ENCODE measurements around the gene CLPTM1L.

CLPTM1L gene, protein sequence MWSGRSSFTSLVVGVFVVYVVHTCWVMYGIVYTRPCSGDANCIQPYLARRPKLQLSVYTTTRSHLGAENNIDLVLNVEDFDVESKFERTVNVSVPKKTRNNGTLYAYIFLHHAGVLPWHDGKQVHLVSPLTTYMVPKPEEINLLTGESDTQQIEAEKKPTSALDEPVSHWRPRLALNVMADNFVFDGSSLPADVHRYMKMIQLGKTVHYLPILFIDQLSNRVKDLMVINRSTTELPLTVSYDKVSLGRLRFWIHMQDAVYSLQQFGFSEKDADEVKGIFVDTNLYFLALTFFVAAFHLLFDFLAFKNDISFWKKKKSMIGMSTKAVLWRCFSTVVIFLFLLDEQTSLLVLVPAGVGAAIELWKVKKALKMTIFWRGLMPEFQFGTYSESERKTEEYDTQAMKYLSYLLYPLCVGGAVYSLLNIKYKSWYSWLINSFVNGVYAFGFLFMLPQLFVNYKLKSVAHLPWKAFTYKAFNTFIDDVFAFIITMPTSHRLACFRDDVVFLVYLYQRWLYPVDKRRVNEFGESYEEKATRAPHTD

DNA sequence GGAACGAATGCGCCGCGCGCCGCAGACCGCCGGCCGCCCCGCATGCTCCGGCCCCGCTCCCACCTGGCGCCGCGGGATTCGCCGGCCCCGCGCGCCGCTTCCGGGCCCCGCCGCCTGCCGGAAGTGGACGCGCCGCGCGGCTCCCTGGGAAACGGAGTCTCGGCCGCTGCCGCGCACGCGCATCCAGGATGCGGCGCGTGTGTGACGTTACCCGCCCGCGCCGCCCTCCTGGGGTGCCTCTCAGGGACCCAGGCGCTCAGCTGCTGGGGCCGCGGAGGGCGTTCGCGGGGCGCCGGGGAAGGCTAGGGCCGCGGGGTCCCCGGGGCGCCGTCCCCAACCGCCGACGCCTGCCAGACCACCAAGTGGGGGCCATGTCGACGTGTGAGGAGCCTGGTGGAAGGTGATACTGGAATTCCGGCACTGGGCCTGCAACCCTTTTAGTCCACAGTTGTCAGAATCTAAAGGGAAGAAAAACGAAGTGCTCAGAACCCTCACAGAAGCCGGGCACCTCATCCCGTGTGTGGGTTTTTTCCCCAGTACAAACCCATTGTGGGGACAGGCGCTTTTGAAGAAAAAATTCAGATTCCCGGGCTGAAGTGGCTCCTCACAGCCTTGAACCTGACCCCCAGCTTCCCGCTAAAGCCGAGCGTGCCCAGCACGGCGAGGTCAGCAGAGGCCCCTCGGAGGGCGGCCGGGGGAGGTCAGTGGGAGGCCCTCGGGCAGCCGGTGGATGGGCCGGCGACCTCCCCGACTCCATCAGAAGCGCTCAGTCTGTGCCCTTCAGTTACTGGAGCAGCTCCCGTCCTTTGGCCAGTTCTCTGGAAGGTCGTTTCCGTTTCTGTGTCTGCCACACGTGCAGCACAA lies at the start of gene CLPTM1L:
CLPTM1L (minus strand) TSS at position 125 of the 864 bp plus-strand sequence. CDS start 258 bp downstream, outside the sequence.
- DNase-seq, result peak in 50 of 51 donors; percentile 27 to 89 (median 72)

DNA sequence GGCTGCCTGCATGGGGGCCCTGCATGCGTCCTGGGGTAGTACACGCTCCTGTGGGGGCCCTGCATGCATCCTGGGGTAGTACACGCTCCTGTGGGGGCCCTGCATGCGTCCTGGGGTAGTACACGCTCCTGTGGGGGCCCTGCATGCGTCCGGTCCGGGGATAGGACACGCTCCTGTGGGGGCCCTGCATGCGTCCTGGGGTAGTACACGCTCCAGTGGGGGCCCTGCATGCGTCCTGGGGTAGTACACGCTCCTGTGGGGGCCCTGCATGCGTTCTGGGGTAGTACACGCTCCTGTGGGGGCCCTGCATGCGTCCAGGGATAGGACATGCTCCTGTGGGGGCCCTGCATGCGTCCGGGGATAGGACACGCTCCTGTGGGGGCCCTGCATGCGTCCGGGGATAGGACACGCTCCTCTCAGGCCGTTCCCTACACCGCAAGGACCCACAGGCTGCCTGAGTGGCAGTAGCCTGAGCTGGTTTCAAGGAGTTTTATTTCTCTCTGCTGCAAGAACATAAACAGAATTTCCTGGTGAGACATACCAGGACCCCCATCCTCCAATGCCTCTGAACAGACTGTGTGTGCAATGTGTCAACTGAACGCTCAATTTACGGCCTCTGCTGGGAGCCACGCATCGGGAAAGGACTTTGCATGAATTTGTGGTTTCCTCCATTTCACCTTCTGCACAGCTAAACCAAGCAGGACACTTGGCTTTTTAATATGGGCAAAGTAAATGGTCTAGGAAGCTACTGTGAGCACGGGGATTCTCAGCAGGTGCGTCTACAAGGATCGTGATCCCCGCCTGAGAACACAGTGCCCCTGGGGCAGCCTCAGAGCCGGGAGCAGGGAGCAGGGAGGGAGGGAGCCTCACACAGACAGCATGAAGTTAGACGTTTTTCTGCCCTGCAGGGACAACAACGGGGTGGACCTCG lies 48.9 kb upstream of the CLPTM1L start:
- no peak for DNase-seq

DNA sequence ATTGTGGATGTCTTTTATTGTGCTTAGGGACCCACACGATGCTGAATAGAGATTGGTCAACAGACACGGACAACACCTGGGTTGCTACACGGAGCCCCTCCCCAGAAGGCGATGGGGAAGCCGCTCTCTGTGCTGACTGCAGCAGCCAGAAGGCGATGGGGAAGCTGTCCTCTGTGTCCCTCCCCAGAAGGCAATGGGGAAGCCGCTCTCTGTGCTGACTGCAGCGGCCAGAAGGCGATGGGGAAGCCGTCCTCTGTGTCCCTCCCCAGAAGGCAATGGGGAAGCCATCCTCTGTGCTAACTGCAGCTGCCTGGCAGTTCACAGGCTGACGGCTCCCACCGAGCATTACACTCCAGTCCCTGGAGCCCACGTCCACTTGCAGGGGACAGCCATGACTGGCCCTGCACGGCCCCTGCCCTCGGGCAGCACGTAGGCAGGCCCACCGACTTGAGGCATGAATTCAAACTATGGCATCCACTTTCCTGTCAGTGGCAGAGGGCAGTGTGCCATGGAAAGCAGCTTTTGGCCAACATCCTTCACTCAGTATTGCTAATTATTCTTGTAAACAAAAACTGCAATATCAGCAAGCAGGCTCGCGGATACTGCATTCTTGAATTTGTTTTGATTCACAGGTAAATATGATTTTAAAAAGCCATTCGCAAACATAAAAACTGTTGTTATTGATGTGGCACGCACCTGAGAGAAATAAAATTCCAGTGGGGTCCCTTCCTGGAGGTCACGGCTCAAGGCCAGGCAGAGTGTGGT lies 48.1 kb upstream of the CLPTM1L start:
- DNase-seq, result peak in 2 of 51 donors; percentile 11 to 14

DNA sequence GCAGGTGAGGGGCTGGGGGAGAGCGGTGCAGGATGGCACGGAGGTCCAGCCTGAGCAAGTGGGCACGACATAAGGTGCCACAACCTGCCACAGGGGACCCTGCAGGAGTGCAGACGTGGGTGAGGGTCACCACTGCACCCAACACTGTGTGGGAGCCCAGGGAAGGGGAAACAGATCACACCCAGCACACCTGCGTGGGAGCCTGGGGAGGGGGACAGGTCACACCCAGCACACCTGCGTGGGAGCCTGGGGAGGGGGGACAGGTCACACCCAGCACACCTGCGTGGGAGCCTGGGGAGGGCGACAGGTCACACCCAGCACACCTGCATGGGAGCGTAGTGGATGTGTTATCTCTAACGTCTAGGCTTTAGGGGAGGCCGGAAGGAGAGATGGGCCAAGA lies 47.4 kb upstream of the CLPTM1L start:
- DNase-seq, result no peak

DNA sequence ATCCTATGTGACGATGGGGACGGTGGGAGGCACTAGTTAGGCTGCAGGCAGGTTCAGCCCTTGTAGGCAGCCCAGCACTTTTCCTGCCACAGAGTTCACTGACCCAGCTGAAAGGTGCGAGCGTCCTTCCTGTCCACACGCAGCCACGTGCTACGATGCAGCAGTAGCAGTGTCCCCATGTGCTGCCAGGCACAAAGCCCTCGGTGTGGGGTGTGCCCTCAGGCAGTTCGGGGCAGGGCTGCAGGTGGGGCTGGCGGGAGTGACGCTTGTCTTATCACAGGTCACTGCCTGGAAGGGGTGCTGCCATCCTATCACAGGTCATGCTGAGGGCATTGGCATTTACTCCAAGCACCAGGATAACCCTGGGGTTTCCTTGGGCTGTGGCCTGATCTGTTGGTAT lies 46.8 kb upstream of the CLPTM1L start:
- DNase-seq, result no peak

DNA sequence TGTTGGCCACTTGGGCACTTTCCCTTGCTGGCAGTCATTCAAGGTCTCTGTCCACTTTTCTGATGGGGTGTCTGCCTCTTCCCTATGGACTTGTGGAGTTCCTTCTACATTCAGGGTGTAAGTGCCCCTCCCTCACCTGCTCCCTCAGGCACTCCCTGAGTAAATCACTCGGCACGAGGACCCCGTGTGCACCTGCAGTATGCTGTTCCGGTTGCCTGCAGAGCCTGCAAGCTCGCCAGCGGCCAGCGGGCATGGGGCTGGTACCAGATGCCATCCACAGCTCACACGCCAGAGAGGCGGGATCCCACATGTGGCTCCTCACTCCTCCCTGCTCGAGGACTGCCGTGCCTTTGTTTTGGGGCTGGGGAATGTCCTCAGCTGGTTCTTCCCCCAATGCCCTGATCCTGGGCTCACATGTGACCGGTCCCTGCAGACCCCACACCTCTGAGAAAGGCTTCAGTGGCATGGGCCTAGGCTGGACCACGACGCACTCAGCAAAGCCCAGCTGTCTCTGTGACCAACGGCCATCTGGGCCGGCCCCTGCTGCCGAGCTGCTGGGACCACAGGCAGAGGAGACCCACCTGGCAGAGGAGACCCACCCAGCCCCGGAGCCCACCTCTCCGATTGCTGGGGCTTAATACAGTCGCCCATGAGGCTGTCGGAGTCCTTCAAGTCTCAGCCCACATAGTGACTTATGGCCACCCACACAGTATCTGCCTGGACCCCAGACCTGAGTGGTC lies 46.1 kb upstream of the CLPTM1L start:
- peak in 1 of 51 donors; percentile 9 for DNase-seq

DNA sequence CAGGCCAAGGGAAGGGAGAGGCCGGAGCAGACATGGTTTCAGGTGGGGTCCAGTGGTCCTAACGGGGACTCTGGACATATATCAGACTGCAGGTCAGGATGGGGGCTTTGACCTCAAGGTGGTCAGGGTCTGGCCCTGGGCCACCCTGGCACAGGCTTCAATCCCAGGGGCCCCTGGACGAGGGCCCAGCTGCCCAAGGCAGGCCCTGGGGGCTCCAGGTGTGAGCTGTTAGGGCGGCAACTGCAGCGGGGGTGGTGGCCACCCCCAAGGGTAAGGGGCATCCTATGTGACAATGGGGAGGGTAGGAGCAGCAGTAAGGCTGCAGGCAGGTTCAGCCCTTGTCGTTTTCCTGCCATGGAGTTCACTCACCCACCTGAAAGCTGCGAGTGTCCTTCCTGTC lies 45.4 kb upstream of the CLPTM1L start:
- no peak for DNase-seq

DNA sequence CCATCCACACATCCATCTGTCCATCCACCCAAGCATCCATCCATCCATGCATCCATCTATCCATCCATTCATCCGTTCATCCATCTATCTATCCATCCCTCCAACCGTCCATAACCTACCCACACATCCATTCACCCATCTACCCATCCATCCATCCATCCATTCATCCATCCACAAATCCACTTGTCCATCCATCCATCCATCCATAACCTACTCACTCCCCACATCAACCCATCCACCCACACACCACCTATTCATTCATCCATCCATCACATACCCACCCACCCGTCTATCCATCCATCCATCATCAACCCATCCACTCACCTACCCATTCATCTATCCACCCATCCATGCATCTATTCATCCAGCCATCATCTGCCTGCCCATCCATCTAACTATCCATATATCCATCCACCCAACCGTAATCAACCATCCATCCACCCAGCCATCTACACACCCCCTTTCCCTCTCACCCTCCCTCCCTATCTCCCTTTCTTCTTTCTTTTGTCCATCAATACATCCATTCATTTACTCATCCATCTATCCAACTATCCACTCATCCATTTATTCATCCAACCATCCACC lies 43.6 kb upstream of the CLPTM1L start:
- no peak for DNase-seq

DNA sequence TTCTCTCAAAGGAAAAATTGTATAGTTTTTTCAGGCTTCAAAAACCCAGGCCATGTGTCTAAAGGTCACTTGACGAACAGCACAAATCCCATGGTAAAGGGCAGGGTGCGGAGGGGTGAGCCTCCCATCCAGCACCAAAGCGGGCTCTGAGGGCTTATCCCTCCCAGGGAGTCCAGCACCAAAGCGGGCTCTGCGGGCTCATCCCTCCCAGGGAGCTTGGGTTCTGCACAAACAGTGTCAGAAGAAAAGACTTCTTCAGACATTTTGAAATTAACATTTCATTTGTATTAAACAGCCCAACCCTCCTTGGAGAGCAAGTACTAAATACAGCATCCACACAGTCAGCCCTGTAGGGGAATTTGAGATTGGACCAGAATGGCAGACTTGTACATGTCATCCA lies 43.0 kb upstream of the CLPTM1L start:
- DNase-seq, result no peak

DNA sequence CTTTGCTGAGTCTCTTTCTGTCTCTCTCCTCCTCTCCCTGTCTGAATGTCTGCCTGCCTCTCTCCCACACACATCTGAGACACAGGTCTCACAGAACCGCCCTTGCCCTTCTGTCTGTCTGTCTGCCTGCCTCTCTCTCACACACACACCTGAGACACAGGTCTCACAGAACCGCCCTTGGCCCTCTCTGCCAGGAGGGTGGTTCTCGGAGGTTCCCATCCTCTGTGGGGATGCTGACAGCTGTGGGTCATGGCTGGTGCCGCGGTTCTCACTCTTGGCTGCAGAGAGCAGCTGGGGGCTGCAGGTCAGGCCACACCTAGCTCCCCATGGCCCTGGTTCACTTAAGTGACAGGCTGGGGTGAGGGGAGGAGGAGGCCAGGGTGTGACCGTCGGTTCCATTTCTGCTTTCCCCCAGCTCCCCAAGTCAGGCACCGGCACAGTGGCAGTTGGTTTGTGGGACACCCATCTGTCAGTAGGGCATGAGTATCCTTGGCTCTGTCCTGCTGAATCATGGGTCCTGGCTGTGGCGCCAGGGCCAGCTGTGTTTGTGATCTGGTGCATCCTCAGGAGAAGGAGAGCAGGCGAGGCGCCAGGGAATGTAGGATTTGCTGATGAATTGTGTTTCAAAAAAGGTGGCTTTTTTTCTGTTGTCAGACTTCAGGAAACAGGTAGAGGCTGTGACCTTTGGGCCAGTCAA lies 42.3 kb upstream of the CLPTM1L start:
- peak in 1 of 51 donors; percentile 22 for DNase-seq

DNA sequence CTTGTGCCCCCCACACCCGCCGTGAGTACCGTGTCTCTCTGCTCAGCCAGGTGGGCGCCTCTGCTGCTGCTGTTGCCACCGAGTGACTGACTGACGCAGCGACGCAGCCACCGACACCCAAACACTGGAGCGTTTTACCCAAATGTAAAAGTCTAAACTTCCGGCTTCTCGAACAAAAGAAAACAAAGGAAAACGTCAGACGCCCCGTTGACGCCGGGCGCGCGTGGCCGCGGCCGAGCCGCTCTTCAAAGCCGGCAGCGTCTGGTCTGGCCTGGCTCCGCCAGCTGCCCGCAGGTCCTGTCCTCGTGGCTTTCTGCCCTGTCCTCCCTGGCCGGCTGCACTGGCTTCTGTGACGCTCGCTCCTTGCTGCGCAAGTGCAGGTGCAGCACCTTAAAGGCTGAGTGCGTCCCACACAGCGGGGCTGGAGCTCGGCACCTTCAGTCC lies 41.4 kb upstream of the CLPTM1L start:
- DNase-seq, result peak in 31 of 51 donors; percentile 18 to 66 (median 40)

DNA sequence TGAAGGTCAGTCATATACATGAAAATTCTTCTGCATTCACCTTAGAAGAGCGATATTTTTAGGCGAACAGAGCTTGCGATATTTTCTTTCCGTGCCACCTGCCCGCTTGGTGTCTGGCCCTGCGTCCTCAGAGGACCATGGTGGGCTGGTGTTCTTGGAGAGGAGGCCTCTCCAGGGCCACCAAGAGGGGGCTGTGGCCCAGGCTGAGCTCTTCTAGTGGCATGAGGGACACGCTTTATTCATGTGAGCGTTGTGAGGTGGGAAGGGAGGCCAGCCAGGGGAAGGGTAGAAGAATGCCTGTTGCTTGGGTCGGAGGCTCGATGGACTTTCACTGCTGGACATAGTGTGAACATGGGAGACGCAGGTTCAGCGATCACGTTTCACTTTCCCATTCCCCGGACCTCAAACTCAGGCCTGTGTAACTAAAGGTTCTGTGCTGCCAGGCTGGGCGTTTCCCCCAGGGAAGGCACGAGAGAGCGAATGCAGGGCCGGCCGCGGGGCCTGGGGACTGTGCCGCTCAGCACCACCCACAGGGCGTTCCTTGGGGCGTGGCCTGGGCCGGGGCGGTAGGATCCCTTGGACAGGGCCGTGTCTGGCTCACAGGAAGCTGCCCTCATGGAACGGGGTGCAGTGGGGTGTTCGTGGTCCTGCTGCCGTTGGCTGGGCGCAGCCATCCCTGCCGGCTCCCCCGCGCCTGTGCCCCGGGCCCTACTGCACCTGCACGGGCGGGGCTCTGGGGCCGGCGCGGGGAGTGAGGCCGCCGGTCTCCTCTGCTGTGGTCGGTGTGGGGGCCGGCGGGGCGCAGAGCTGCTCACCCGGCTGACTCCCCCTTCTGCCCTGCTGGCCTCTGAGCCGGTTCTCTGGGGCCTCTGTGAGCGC lies 40.7 kb upstream of the CLPTM1L start:
- peak in 50 of 51 donors; percentile 17 to 85 (median 58) for DNase-seq

DNA sequence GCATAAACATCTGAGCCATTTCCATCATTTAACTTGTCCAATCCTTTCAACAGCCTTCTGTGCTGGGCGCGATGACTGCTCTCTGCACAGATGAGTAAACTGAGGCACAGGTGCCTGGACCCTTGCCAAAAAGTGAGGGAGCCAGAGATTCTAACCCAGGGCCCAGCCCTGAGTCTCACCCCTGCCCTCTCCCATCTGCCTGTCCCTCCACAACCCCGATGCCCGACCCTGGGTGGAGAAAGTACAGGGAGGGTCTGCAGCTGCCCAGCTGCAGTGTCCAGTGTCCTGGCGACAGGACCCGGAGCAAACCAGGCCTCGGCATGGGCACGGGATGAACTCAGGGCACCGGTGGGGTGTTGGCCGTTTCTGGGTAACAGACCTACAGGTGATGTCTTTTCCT lies 39.6 kb upstream of the CLPTM1L start:
- DNase-seq, result no peak

DNA sequence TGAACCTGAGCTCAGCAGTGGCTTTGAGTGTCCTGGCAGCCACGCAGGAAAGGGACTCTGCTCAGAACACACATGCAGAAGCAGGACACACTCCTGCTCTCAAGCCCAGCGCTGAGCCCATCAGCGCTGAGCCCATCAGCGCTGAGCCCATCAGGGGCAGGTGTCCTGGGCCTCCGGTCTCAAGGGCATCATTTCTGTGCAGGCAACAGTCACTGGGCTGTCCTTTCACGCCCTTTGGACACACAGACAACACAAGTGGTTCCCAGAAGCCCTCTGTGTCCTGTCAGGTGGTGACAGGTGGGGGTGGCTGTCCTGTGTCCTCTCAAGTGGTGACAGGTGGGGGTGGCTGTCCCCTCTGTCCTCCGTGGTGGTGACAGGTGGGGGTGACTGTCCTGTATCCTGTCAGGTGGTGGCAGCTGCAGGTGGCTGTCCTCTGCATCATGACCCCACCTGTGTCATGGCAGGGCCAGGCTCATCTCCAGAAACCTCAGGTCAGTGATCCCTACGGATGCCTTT lies 39.0 kb upstream of the CLPTM1L start:
- DNase-seq, result no peak

DNA sequence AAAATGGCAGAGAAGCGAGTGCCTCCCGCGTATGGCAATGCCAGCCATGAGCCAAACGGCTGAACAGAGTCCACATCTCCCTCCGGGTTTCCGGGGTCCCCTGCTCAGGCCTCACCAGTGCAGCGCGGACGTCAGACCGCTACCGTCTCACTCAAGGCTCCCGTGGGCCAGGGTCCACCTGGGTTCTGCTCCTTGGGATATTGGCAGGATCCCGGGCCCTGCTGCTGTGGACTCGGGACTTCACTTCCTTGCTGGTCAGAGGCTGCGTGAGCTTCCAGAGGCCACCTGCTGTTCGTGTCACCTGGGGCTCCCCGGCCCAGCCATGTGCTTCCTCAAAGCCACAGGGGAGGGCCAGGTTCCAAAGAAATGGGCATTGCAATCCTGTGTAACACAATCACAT lies 38.4 kb upstream of the CLPTM1L start:
- no peak for DNase-seq

DNA sequence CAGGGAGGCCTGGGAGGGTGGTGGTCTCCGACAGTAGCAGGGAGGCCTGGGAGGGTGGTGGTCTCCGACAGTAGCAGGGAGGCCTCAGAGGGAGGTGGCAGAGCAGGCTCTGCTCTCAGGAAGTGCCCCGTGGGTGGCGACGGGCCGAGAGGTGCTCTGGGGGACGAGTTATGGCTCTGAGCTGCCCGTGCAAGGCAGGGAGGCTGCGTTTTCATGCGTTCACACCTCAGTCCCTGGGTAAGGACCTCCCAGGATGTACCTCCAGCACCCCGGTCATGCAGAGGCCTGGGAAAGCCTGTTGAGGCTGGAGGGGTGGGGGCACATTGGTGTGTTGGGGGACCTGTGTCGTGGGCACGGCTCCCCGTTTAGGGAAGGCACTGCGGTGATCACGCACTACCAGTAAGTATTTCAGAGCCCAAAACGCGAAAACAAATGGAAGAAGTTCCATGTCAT lies 37.4 kb upstream of the CLPTM1L start:
- no peak for DNase-seq
